ENCODE measurements around the gene ART1.

ART1 gene

GRCh38 chr11:3712274-3712673, 67.3 kb downstream of the ART1 start:
- no peak overlapping the region for H3K27ac ChIP-seq
- no peak for TF ChIP-seq CTCF (conservative IDR thresholded peaks at IDR 0.05)

Measured in VCaP (cell line).